ENCODE results near the gene UST. TPM values are rescaled to one million over a fixed set of nuclear protein-coding genes. Genes with fewer than 3 reads are reported as not detected.

The UST gene
- total RNA-seq, 1 experiment from 2014 or later: 10.0 TPM

- H3K27me3 Mint-ChIP-seq (ENCODE audit: insufficient read depth, unreplicated experiment): no peaks in the 10 kb centered on the region
- H3K36me3 Mint-ChIP-seq (ENCODE audit: insufficient read depth, unreplicated experiment): no peaks in the 10 kb centered on the region
- CTCF ChIA-PET: no interaction called here
- peaks cover 28% of the 10 kb centered on the region for H3K4me1 Mint-ChIP-seq (ENCODE audit: insufficient read depth, unreplicated experiment)
- no peak overlapping the region for H3K27ac Mint-ChIP-seq (ENCODE audit: low read depth, unreplicated experiment)
- POLR2A ChIA-PET: no interaction called here
- no peak for DNase-seq (ENCODE audit: unreplicated experiment)
- no peak for TF ChIP-seq CTCF (IDR thresholded peaks at IDR 0.05; ENCODE audit: unreplicated experiment)
- intact Hi-C loops (cut with micrococcal nuclease): no loop called here
- no peak overlapping the region for H3K4me3 Mint-ChIP-seq (ENCODE audit: unreplicated experiment)
- no TSS peak for BruUV-seq (replicated peaks)
- no peaks in the 10 kb centered on the region for H3K9me3 Mint-ChIP-seq (ENCODE audit: unreplicated experiment)
Measured at GRCh38 chr6:149016716-149017115, 269.9 kb downstream of the UST start.

- ChIA-PET CTCF (interaction anchor here (0.6 kb wide), 1 partner anchor 66 kb away, joined by 3 read pairs; no protein-coding TSS in a partner anchor), POLR2A (interaction anchor here (0.5 kb wide), 1 partner anchor 1620 kb away, joined by 3 read pairs; no protein-coding TSS in a partner anchor)
- peak overlapping the region; percentile 25 for H3K27ac Mint-ChIP-seq (ENCODE audit: low read depth, unreplicated experiment)
- no TSS peak for BruUV-seq (replicated peaks)
- TF ChIP-seq CTCF (IDR thresholded peaks at IDR 0.05; ENCODE audit: unreplicated experiment): no peak
- intact Hi-C loops (cut with micrococcal nuclease): no loop called here
- peaks cover 12% of the 10 kb centered on the region for H3K4me1 Mint-ChIP-seq (ENCODE audit: insufficient read depth, unreplicated experiment)
- no peak for DNase-seq (ENCODE audit: unreplicated experiment)
- H3K9me3 Mint-ChIP-seq (ENCODE audit: unreplicated experiment): no peaks in the 10 kb centered on the region
- no peak overlapping the region for H3K4me3 Mint-ChIP-seq (ENCODE audit: unreplicated experiment)
- H3K27me3 Mint-ChIP-seq (ENCODE audit: insufficient read depth, unreplicated experiment): no peaks in the 10 kb centered on the region
- H3K36me3 Mint-ChIP-seq (ENCODE audit: insufficient read depth, unreplicated experiment): no peaks in the 10 kb centered on the region
Measured at GRCh38 chr6:149020319-149020718, 273.5 kb downstream of the UST start.

GRCh38 chr6:149024361-149024760 lies 277.5 kb downstream of the UST start:
- Mint-ChIP-seq H3K27ac (ENCODE audit: low read depth, unreplicated experiment) (no peak overlapping the region), H3K4me3 (ENCODE audit: unreplicated experiment) (no peak overlapping the region), H3K27me3 (ENCODE audit: insufficient read depth, unreplicated experiment) (no peaks in the 10 kb centered on the region), H3K9me3 (ENCODE audit: unreplicated experiment) (no peaks in the 10 kb centered on the region), H3K36me3 (ENCODE audit: insufficient read depth, unreplicated experiment) (no peaks in the 10 kb centered on the region), H3K4me1 (ENCODE audit: insufficient read depth, unreplicated experiment) (peaks cover 16% of the 10 kb centered on the region)
- ChIA-PET POLR2A (interaction anchor here (1.3 kb wide), 1 partner anchor 273 kb away, joined by 3 read pairs; no protein-coding TSS in a partner anchor), CTCF (interaction anchor here (0.6 to 5.6 kb wide), 4 partner anchors 399 to 652 kb away, joined by 3 to 74 read pairs (median 18); no protein-coding TSS in a partner anchor)
- TF ChIP-seq CTCF (IDR thresholded peaks at IDR 0.05; ENCODE audit: unreplicated experiment): no peak
- no TSS peak for BruUV-seq (replicated peaks)
- DNase-seq (ENCODE audit: unreplicated experiment): no peak
- intact Hi-C loops (cut with micrococcal nuclease): no loop called here

GRCh38 chr6:149025061-149025460 lies 278.2 kb downstream of the UST start:
- H3K4me1 Mint-ChIP-seq (ENCODE audit: insufficient read depth, unreplicated experiment): peaks cover 16% of the 10 kb centered on the region
- intact Hi-C loops (cut with micrococcal nuclease): no loop called here
- BruUV-seq (replicated peaks): no TSS peak
- ChIA-PET CTCF (interaction anchor here (0.6 to 5.6 kb wide), 10 partner anchors 17 to 653 kb away, joined by 3 to 74 read pairs (median 4); no protein-coding TSS in a partner anchor), POLR2A (no interaction called here)
- no peak overlapping the region for H3K4me3 Mint-ChIP-seq (ENCODE audit: unreplicated experiment)
- no peak for DNase-seq (ENCODE audit: unreplicated experiment)
- H3K27ac Mint-ChIP-seq (ENCODE audit: low read depth, unreplicated experiment): no peak overlapping the region
- no peaks in the 10 kb centered on the region for H3K36me3 Mint-ChIP-seq (ENCODE audit: insufficient read depth, unreplicated experiment)
- no peak for TF ChIP-seq CTCF (IDR thresholded peaks at IDR 0.05; ENCODE audit: unreplicated experiment)
- H3K27me3 Mint-ChIP-seq (ENCODE audit: insufficient read depth, unreplicated experiment): no peaks in the 10 kb centered on the region
- H3K9me3 Mint-ChIP-seq (ENCODE audit: unreplicated experiment): no peaks in the 10 kb centered on the region

Measured in MCF 10A (cell line).